CD4-positive, alpha-beta T cell (primary cell): ENCODE results near the gene WDR5. TPM values are rescaled to one million over a fixed set of nuclear protein-coding genes. Genes with fewer than 3 reads are reported as not detected.

Experiments
- ATAC-seq: fragments of 200-7000 bp; cut with Tn5 transposase; one replicate; pipeline ENCODE4 v1.10.0; 2022; ENCODE audit warnings: mild to moderate bottlenecking; ENCODE audit not compliant: poor library complexity
- CTCF ChIA-PET: fragments of 350-600 bp; sonication (Branson Sonifier 250); formaldehyde crosslinking; loops from one replicate; lab custom pipeline; 2021; ENCODE audit warnings: antibody characterized with exemption, inconsistent platforms; lab: Charles Lee
- POLR2A ChIA-PET: fragments of 350-600 bp; sonication (Branson Sonifier 250); formaldehyde crosslinking; loops from one replicate; lab custom pipeline; 2021; ENCODE audit warnings: antibody characterized with exemption, inconsistent platforms; lab: Charles Lee
- DNase-seq, 14 experiments: peaks; one replicate each; pipeline ENCODE4 v3.0.0-alpha.2; 2013 to 2020; ENCODE audit warnings: mixed read lengths in 2 of 14
- H3K27ac ChIP-seq, 2 donors: one replicate each; pipeline versions ENCODE4 v1.5.1 to v1.7.0; 2013; ENCODE audit warnings: low read length in 2 of 2, low read depth in 1 of 2, mild to moderate bottlenecking in 1 of 2
- H3K27me3 ChIP-seq, 2 experiments: 1 replicate in 1 of 2; 2 replicates in 1 of 2; pipeline versions ENCODE4 v1.6.1 to v1.7.0; 2013; ENCODE audit warnings: low read length in 2 of 2, control low read depth in 1 of 2, mild to moderate bottlenecking in 1 of 2, moderate library complexity in 1 of 2; ENCODE audit not compliant: insufficient read depth in 2 of 2, control insufficient read depth in 1 of 2
- H3K36me3 ChIP-seq: one replicate; pipeline ENCODE4 v1.6.1; 2013; ENCODE audit warnings: low read length, control low read depth; ENCODE audit not compliant: insufficient read depth
- H3K4me1 ChIP-seq: one replicate; pipeline ENCODE4 v1.6.1; 2013; ENCODE audit warnings: low read length, control low read depth; ENCODE audit not compliant: insufficient read depth
- H3K4me3 ChIP-seq: one replicate; pipeline ENCODE4 v1.5.1; 2013; ENCODE audit warnings: mild to moderate bottlenecking, low read length, moderate library complexity
- H3K9me3 ChIP-seq, 2 experiments: 1 replicate in 1 of 2; 2 replicates in 1 of 2; pipeline versions ENCODE4 v1.6.1 to v1.7.0; 2013; ENCODE audit warnings: low read length in 2 of 2, mild to moderate bottlenecking in 2 of 2, control low read depth in 1 of 2, moderate library complexity in 1 of 2; ENCODE audit not compliant: control insufficient read depth in 1 of 2, insufficient read depth in 1 of 2
- H3K27ac Mint-ChIP-seq: one replicate; pipeline ENCODE4 v1.8.0; 2020; ENCODE audit warnings: mixed read lengths
- H3K27me3 Mint-ChIP-seq: one replicate; pipeline ENCODE4 v1.8.0; 2021; ENCODE audit warnings: mixed read lengths
- H3K36me3 Mint-ChIP-seq: one replicate; pipeline ENCODE4 v1.8.0; 2021; ENCODE audit warnings: low read depth, mixed read lengths
- H3K4me1 Mint-ChIP-seq: one replicate; pipeline ENCODE4 v1.8.0; 2021; ENCODE audit warnings: low read depth, mixed read lengths
- H3K4me3 Mint-ChIP-seq: one replicate; pipeline ENCODE4 v1.8.0; 2020; ENCODE audit warnings: mild to moderate bottlenecking, mixed read lengths
- H3K9me3 Mint-ChIP-seq: one replicate; pipeline ENCODE4 v1.8.0; 2020; ENCODE audit warnings: mixed read lengths
- intact Hi-C, 2 experiments: fragments of 100-400 bp; cut with DNase I in 1 of 2; cut with micrococcal nuclease in 1 of 2; formaldehyde crosslinking; loops; one replicate each; pipeline versions ENCODE4 v1.15.1 to v1.9.0; 2023 to 2025; cut with DNase I, micrococcal nuclease
- total RNA-seq, 174 experiments: library from RNA in 2 of 174; stranded (reverse) in 2 of 174; gene quantifications; one replicate each; pipeline ENCODE4 v1.2.3 and lab custom pipeline; 2021 to 2026
- TF ChIP-seq, protein P1 (sequence below): fragments of 200-600 bp; IDR thresholded peaks from one replicate; pipeline ENCODE4 v1.8.0; 2022; ENCODE audit warnings: antibody characterized with exemption, mild to moderate bottlenecking

The WDR5 gene
- total RNA-seq, 2 experiments from 2014 or later, result 14.9 to 16.9 TPM

DNA sequence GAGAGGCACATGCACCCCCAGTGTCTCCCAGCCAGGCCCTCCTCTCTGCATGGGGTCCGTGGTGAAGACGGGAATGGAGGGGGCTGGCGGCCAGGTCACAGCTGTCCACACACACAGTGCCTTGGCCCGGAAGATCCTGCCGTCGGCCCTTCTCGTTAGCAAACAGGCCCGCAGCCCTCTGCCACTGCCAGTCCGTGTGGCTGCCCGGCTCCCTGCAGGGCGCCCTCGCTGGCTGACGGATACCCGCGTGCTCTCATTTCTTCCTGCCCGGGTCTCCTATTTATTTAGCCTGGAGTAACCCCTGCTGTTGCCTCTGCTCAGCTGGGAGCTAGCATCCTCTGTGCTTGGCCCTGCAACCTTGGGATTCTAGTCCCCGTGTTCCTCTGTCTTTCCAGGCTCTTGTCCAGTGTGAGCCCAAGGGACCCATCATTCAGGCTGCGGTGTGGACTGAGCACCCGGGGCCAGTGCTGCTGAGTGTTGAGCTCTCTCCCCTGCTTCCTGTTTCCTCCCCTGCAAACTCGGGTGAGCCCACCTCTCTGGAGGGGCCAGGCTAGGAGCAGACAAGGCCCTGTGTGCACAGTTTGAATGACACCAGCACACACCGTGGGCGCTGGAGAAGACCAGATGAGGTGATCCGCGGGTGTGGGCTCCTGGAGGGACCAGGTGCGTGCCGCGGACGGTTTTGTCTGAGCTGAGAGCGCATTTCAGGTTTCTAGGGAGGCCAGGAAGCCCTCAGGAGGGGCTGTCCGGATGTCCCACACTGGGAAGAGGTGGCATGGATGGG lies 43.1 kb downstream of the WDR5 start:
- H3K27ac Mint-ChIP-seq, result no peak overlapping the region
- Histone ChIP-seq H3K4me3 (no peak overlapping the region), H3K27me3 (peaks cover 5 to 9% of the 10 kb centered on the region in 2 experiments), H3K27ac (no peak overlapping the region), H3K9me3 (no peaks in the 10 kb centered on the region), H3K36me3 (no peaks in the 10 kb centered on the region), H3K4me1 (peaks cover 18% of the 10 kb centered on the region)
- no peak for ATAC-seq
- no peak overlapping the region for H3K4me3 Mint-ChIP-seq
- TF ChIP-seq, protein P1, sequence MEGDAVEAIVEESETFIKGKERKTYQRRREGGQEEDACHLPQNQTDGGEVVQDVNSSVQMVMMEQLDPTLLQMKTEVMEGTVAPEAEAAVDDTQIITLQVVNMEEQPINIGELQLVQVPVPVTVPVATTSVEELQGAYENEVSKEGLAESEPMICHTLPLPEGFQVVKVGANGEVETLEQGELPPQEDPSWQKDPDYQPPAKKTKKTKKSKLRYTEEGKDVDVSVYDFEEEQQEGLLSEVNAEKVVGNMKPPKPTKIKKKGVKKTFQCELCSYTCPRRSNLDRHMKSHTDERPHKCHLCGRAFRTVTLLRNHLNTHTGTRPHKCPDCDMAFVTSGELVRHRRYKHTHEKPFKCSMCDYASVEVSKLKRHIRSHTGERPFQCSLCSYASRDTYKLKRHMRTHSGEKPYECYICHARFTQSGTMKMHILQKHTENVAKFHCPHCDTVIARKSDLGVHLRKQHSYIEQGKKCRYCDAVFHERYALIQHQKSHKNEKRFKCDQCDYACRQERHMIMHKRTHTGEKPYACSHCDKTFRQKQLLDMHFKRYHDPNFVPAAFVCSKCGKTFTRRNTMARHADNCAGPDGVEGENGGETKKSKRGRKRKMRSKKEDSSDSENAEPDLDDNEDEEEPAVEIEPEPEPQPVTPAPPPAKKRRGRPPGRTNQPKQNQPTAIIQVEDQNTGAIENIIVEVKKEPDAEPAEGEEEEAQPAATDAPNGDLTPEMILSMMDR, result no peak
- no peak for DNase-seq
- H3K4me1 Mint-ChIP-seq, result peaks cover 15% of the 10 kb centered on the region
- no peaks in the 10 kb centered on the region for H3K9me3 Mint-ChIP-seq
- no peaks in the 10 kb centered on the region for H3K36me3 Mint-ChIP-seq
- POLR2A ChIA-PET, result no interaction called here
- intact Hi-C loops, result loop anchor here in 1 of 2 experiments (10.0 kb wide), 1 partner anchor 1166 kb away; no protein-coding TSS in a partner anchor
- H3K27me3 Mint-ChIP-seq, result no peaks in the 10 kb centered on the region
- CTCF ChIA-PET, result no interaction called here

DNA sequence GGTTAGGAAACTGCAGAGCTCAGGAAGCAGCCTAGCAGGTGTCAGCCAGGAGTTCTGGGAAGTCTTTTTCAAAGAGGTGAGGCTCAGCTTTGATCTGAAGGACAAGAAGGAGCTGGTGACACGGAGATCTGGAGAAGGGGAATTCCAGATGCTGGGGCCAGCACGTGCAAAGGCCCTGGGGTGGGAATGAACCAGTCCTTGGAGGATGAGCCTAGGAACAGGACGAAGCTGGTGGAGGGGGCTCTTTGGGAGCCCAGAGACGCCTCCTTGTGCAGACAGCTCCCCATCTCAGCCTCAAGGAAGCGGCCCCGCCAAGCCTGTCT lies 43.7 kb downstream of the WDR5 start:
- Mint-ChIP-seq H3K4me3 (no peak overlapping the region), H3K36me3 (no peaks in the 10 kb centered on the region), H3K27ac (no peak overlapping the region), H3K4me1 (peaks cover 15% of the 10 kb centered on the region), H3K9me3 (no peaks in the 10 kb centered on the region), H3K27me3 (no peaks in the 10 kb centered on the region)
- Histone ChIP-seq H3K27ac (no peak overlapping the region), H3K27me3 (peaks cover 5 to 9% of the 10 kb centered on the region in 2 experiments), H3K36me3 (no peaks in the 10 kb centered on the region), H3K9me3 (no peaks in the 10 kb centered on the region), H3K4me1 (peaks cover 18% of the 10 kb centered on the region), H3K4me3 (no peak overlapping the region)
- intact Hi-C loops, result loop anchor here in 1 of 2 experiments (10.0 kb wide), 1 partner anchor 1165 kb away; no protein-coding TSS in a partner anchor
- TF ChIP-seq, protein P1, result no peak
- CTCF ChIA-PET, result no interaction called here
- ATAC-seq (no peak), DNase-seq (no peak)
- POLR2A ChIA-PET, result no interaction called here

DNA sequence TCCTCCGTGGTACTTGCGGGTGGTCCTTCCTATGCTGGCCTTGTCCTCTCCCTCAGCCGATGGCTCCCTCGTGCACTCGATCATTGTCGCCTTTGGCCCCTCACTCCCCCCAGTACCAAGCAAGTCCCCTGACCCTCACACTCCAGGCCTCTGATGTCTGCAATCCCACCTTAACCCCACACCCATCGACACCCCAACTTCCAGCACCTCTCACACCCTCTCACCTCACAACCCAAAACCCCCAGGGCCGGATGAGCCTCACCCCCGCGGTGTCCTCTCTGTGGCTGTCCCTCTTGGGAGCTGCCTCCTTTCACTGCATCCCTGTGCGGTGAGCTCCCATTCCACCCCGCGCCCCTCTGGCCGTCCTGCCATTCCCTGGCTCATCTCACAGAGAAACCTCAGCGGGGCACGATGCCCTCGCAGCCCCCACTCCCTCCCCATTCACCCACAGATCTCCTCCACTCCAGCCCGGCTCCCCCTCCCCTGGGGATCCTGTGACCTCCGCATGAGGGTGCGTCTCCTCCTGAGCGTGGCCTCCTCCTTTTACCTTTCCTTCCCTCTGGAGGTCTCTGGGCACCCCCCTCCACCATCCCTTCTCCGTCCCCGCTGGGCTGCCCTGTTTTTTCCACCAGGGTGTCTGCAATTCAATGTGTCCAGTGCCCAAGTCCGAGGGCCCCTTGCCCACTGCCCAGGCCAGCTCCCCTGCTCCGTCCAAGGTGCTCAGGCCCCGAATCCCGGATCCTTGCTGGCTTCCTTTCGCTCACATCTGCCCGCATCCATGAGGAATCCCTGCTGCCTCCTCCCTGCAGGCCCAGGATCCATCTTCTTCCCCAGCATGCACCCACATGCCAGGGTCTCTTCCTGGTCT lies 44.3 kb downstream of the WDR5 start:
- Histone ChIP-seq H3K36me3 (no peaks in the 10 kb centered on the region), H3K27me3 (peaks cover 5 to 9% of the 10 kb centered on the region in 2 experiments), H3K9me3 (no peaks in the 10 kb centered on the region), H3K4me3 (no peak overlapping the region), H3K4me1 (peaks cover 18% of the 10 kb centered on the region), H3K27ac (no peak overlapping the region)
- DNase-seq (no peak), ATAC-seq (no peak)
- Mint-ChIP-seq H3K36me3 (no peaks in the 10 kb centered on the region), H3K9me3 (no peaks in the 10 kb centered on the region), H3K4me3 (no peak overlapping the region), H3K27ac (no peak overlapping the region), H3K4me1 (peaks cover 15% of the 10 kb centered on the region), H3K27me3 (no peaks in the 10 kb centered on the region)
- intact Hi-C loops, result loop anchor here in 1 of 2 experiments (10.0 kb wide), 1 partner anchor 1165 kb away; no protein-coding TSS in a partner anchor
- TF ChIP-seq, protein P1, result no peak
- ChIA-PET CTCF (no interaction called here), POLR2A (no interaction called here)
